DOHH2 (cell line): ENCODE results near the gene DUS2.
A peak's percentile ranks its signal among the peaks of the same experiment; 100 is the strongest.

Experiments used
- H3F3A ChIP-seq: fragments of 200-600 bp; sonication (generic), shearing (Covaris generic); 2 replicates; pipeline ENCODE4 v1.6.0; 2016; ENCODE audit warnings: antibody characterized with exemption, mild to moderate bottlenecking; ENCODE audit not compliant: control insufficient read depth, insufficient read depth
- H3K27ac ChIP-seq: fragments of 200-600 bp; sonication (generic); 2 replicates; pipeline ENCODE4 v1.5.1; 2014; ENCODE audit warnings: low read depth, mild to moderate bottlenecking, low read length, moderate library complexity
- H3K27me3 ChIP-seq: fragments of 200-600 bp; sonication (generic); 2 replicates; pipeline ENCODE4 v1.6.1; 2014; ENCODE audit warnings: mild to moderate bottlenecking, low read length, mixed read lengths; ENCODE audit not compliant: control insufficient read depth
- H3K36me3 ChIP-seq: fragments of 200-600 bp; sonication (generic); 2 replicates; pipeline ENCODE4 v1.6.1; 2014; ENCODE audit warnings: mild to moderate bottlenecking, low read length, moderate library complexity, mixed read lengths; ENCODE audit not compliant: control insufficient read depth
- H3K4me1 ChIP-seq: fragments of 200-600 bp; sonication (generic); 2 replicates; pipeline ENCODE4 v1.6.1; 2014; ENCODE audit warnings: mild to moderate bottlenecking, low read length, mixed read lengths; ENCODE audit not compliant: control insufficient read depth
- H3K4me2 ChIP-seq: fragments of 200-600 bp; sonication (generic); 2 replicates; pipeline ENCODE4 v1.6.0; 2014; ENCODE audit warnings: mild to moderate bottlenecking, low read length, moderate library complexity
- H3K4me3 ChIP-seq: fragments of 200-600 bp; sonication (generic); 2 replicates; pipeline ENCODE4 v1.5.1; 2014; ENCODE audit warnings: mild to moderate bottlenecking, low read length, mixed read lengths
- H3K79me2 ChIP-seq: fragments of 200-600 bp; sonication (generic); 2 replicates; pipeline ENCODE4 v1.6.1; 2014; ENCODE audit warnings: mild to moderate bottlenecking, low read length, mixed read lengths; ENCODE audit not compliant: control insufficient read depth
- H3K9me2 ChIP-seq: fragments of 200-600 bp; sonication (generic); replicated peaks from 2 replicates; pipeline ENCODE4 v1.6.1; 2014; ENCODE audit warnings: mild to moderate bottlenecking, low read length, mixed read lengths; ENCODE audit not compliant: control insufficient read depth
- H3K9me3 ChIP-seq: fragments of 200-600 bp; sonication (generic); 2 replicates; pipeline ENCODE4 v1.6.1; 2014; ENCODE audit warnings: antibody characterized with exemption, low read length, mixed read lengths; ENCODE audit not compliant: control insufficient read depth, insufficient read depth
- H4K20me1 ChIP-seq: fragments of 200-600 bp; sonication (generic); 2 replicates; pipeline ENCODE4 v1.6.0; 2014; ENCODE audit warnings: low read depth, mild to moderate bottlenecking, antibody characterized with exemption, low read length, moderate library complexity; ENCODE audit not compliant: control insufficient read depth, insufficient read depth
- EZH2phosphoT487 ChIP-seq: fragments of 200-600 bp; sonication (generic); IDR thresholded peaks from 2 replicates; pipeline ENCODE4 v1.6.1; 2017; ENCODE audit warnings: borderline replicate concordance, mild to moderate bottlenecking, antibody characterized with exemption, low read length, moderate library complexity, mixed read lengths
- TF ChIP-seq, protein P1 (sequence below): fragments of 200-600 bp; sonication (generic); IDR thresholded peaks from one replicate; pipeline ENCODE4 v1.5.1; 2014; ENCODE audit warnings: antibody characterized with exemption, mild to moderate bottlenecking, low read depth, low read length; ENCODE audit not compliant: poor library complexity, severe bottlenecking

Gene DUS2

DNA sequence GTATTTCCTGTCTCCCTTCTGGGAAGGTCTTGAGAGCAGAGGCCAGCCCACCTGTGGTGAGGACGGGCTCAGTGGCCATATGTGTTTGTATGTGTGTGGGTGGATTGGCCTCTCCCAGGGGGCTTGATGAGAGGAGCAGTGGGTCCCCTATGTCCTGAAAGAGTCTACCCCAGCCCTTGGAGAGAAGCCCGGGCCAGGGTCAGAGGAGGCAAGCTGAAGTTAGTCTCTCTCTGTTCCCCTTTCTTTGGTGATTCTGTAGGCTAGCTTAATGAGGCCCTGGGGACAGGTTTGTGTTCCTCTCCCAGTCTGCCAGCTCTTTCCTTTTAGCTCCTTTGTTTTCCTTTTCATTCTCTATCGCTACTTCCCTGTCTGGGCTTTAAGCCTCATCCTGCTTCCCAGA is 38.3 kb downstream of the DUS2 start:
- Histone ChIP-seq H3K4me2 (no peak overlapping the region), H3K27ac (no peak overlapping the region)

DNA sequence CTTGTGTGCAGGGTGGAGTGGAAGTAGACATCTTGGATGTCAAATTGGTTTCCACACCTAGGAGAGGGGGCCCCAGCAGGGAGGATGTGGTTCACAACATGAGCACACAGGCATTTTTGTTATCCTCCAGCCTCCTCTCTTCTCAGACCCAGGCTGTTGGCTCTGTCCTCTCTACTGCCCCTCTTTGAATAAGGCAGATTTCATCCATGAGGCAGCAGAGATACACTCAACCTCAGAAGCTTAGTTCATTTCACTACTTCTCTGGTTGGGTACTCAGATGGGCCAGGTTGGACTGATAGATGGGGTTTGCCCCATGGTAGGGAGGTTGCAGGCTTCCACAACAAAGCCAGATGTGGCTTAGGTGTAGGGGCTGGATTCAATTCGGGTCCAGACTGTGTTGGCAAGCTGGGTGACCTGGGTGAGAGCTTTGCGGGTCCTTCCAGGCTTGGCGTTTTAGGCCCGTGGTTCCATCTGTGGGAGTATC is 39.9 kb downstream of the DUS2 start:
- no peak overlapping the region for H3K4me3 ChIP-seq
- no peaks in the 10 kb centered on the region for H3K9me2 ChIP-seq
- H3K36me3 ChIP-seq = peaks cover 33% of the 10 kb centered on the region
- H3K4me1 ChIP-seq = peaks cover 12% of the 10 kb centered on the region
- H3K9me3 ChIP-seq = no peaks in the 10 kb centered on the region
- TF ChIP-seq EZH2phosphoT487 = no peak
- TF ChIP-seq, protein P1, sequence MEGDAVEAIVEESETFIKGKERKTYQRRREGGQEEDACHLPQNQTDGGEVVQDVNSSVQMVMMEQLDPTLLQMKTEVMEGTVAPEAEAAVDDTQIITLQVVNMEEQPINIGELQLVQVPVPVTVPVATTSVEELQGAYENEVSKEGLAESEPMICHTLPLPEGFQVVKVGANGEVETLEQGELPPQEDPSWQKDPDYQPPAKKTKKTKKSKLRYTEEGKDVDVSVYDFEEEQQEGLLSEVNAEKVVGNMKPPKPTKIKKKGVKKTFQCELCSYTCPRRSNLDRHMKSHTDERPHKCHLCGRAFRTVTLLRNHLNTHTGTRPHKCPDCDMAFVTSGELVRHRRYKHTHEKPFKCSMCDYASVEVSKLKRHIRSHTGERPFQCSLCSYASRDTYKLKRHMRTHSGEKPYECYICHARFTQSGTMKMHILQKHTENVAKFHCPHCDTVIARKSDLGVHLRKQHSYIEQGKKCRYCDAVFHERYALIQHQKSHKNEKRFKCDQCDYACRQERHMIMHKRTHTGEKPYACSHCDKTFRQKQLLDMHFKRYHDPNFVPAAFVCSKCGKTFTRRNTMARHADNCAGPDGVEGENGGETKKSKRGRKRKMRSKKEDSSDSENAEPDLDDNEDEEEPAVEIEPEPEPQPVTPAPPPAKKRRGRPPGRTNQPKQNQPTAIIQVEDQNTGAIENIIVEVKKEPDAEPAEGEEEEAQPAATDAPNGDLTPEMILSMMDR = no peak
- peaks cover 6% of the 10 kb centered on the region; the same call in 1 of the 2 replicates for H4K20me1 ChIP-seq
- no peak overlapping the region for H3K4me2 ChIP-seq
- peaks cover 14% of the 10 kb centered on the region; the same call in 1 of the 2 replicates for H3F3A ChIP-seq
- H3K27me3 ChIP-seq = no peaks in the 10 kb centered on the region
- no peak overlapping the region for H3K27ac ChIP-seq
- H3K79me2 ChIP-seq = no peaks in the 10 kb centered on the region

More for the DNA sequence above, 38.3 kb downstream of the DUS2 start:
- no peaks in the 10 kb centered on the region for H3K79me2 ChIP-seq
- TF ChIP-seq, protein P1 = no peak
- no peak for TF ChIP-seq EZH2phosphoT487
- peaks cover 6% of the 10 kb centered on the region; the same call in 1 of the 2 replicates for H4K20me1 ChIP-seq
- H3K27me3 ChIP-seq = no peaks in the 10 kb centered on the region
- no peaks in the 10 kb centered on the region for H3K9me3 ChIP-seq
- H3K4me1 ChIP-seq = peaks cover 8% of the 10 kb centered on the region
- H3F3A ChIP-seq = peaks cover 10% of the 10 kb centered on the region; the same call in 1 of the 2 replicates
- H3K36me3 ChIP-seq = peaks cover 32% of the 10 kb centered on the region
- no peaks in the 10 kb centered on the region for H3K9me2 ChIP-seq
- no peak overlapping the region for H3K4me3 ChIP-seq

DNA sequence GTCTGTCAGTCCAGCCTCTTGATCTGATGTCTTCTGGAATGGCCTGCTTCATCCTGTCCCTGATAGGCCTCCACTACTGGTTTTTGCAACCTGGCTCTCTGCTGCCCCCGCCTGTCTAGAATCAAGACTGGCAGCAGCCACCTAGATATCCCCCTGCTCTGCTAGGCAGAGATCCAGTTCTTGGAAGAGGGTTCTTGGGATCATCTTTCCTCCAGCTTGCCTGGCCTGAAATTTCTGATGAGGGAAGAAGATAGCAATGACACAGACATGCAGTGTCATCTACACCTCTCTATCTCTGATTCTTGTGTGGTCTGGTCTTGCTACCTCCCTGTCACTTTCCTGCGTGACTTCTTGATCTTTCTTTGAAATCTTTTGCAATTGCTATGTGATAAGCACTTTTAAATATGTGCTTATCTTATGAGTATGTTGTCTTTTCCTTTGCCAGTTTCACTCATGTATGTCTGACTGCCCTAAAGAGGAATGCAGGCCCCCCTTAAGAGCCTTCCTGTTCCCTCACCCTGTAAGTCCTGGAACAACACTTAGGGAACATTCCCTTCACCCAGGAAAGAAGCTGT is 41.8 kb downstream of the DUS2 start:
- peaks cover 15% of the 10 kb centered on the region; the same call in 1 of the 2 replicates for H3F3A ChIP-seq
- no peak overlapping the region for H3K27ac ChIP-seq
- H3K4me2 ChIP-seq = no peak overlapping the region

More for the DNA sequence above, 41.8 kb downstream of the DUS2 start:
- H4K20me1 ChIP-seq = peaks cover 6% of the 10 kb centered on the region; the same call in 1 of the 2 replicates
- no peak overlapping the region for H3K4me3 ChIP-seq
- H3K27me3 ChIP-seq = no peaks in the 10 kb centered on the region
- H3K9me3 ChIP-seq = no peaks in the 10 kb centered on the region
- peaks cover 17% of the 10 kb centered on the region for H3K4me1 ChIP-seq
- peaks cover 34% of the 10 kb centered on the region for H3K36me3 ChIP-seq
- TF ChIP-seq, protein P1 = peak; percentile 94
- TF ChIP-seq EZH2phosphoT487 = no peak
- H3K9me2 ChIP-seq = no peaks in the 10 kb centered on the region
- no peaks in the 10 kb centered on the region for H3K79me2 ChIP-seq
